ENCODE data around the gene TEK.

Gene TEK

DNA sequence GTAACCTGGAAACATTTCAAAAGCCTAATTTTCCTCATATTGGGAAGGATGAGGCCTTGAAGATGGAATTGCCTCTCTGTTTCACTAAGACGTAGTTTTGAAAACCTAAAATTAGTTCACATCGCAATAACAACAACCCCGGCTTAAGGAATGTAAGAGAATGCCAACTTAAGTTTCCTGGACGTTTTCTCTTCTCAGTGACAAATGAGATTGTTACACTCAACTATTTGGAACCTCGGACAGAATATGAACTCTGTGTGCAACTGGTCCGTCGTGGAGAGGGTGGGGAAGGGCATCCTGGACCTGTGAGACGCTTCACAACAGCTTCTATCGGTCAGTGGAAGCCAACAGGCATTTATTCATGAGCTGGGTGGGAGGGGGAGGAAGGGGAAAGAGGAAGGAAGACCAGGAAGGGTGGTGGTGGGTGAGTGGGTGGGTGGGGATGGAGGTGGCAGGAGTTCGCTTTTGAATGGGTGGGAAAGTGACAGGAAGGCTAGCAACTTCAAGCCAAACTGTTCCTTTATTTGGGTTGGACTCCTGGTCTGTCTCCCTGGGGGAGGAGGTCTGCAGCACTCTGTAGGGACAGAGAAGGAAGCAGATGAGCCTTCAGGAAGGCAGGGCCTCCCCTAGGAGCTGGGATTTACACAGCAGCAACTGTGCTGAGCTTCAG, 83.4 kb downstream of the TEK start:
- ATAC-seq = peak; percentile 54
- TF ChIP-seq ZNF8 (CRISPR knock-in tag; IDR thresholded peaks at IDR 0.05) (no peak), TOX (CRISPR knock-in tag; IDR thresholded peaks at IDR 0.05; ENCODE audit: borderline replicate concordance) (no peak; the same call in 1 of the 2 replicates), SNAI2 (CRISPR knock-in tag; IDR thresholded peaks at IDR 0.05) (no peak), OSR1 (CRISPR knock-in tag; IDR thresholded peaks at IDR 0.05) (no peak), ZNF565 (CRISPR knock-in tag; conservative IDR thresholded peaks at IDR 0.05; ENCODE audit: low read depth) (no peak), ZFP3 (CRISPR knock-in tag; IDR thresholded peaks at IDR 0.05) (no peak), ESRRG (CRISPR knock-in tag; IDR thresholded peaks at IDR 0.05) (no peak), GLIS3 (CRISPR knock-in tag; IDR thresholded peaks at IDR 0.05) (no peak), ZC3H10 (CRISPR knock-in tag; IDR thresholded peaks at IDR 0.05) (no peak), CSDC2 (CRISPR knock-in tag; IDR thresholded peaks at IDR 0.05) (no peak), PPARA (CRISPR knock-in tag; IDR thresholded peaks at IDR 0.05; ENCODE audit: borderline replicate concordance) (no peak), ARNTL (CRISPR knock-in tag; IDR thresholded peaks at IDR 0.05; ENCODE audit: borderline replicate concordance, low read depth) (no peak)
- TF ChIP-seq, protein P1, sequence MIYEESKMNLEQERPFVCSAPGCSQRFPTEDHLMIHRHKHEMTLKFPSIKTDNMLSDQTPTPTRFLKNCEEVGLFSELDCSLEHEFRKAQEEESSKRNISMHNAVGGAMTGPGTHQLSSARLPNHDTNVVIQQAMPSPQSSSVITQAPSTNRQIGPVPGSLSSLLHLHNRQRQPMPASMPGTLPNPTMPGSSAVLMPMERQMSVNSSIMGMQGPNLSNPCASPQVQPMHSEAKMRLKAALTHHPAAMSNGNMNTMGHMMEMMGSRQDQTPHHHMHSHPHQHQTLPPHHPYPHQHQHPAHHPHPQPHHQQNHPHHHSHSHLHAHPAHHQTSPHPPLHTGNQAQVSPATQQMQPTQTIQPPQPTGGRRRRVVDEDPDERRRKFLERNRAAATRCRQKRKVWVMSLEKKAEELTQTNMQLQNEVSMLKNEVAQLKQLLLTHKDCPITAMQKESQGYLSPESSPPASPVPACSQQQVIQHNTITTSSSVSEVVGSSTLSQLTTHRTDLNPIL (CRISPR knock-in tag; IDR thresholded peaks at IDR 0.05; ENCODE audit: low read depth) = no peak
- TF ChIP-seq, protein P2, sequence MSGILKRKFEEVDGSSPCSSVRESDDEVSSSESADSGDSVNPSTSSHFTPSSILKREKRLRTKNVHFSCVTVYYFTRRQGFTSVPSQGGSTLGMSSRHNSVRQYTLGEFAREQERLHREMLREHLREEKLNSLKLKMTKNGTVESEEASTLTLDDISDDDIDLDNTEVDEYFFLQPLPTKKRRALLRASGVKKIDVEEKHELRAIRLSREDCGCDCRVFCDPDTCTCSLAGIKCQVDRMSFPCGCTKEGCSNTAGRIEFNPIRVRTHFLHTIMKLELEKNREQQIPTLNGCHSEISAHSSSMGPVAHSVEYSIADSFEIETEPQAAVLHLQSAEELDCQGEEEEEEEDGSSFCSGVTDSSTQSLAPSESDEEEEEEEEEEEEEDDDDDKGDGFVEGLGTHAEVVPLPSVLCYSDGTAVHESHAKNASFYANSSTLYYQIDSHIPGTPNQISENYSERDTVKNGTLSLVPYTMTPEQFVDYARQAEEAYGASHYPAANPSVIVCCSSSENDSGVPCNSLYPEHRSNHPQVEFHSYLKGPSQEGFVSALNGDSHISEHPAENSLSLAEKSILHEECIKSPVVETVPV (CRISPR knock-in tag; IDR thresholded peaks at IDR 0.05) = no peak
- TF ChIP-seq, protein P3, sequence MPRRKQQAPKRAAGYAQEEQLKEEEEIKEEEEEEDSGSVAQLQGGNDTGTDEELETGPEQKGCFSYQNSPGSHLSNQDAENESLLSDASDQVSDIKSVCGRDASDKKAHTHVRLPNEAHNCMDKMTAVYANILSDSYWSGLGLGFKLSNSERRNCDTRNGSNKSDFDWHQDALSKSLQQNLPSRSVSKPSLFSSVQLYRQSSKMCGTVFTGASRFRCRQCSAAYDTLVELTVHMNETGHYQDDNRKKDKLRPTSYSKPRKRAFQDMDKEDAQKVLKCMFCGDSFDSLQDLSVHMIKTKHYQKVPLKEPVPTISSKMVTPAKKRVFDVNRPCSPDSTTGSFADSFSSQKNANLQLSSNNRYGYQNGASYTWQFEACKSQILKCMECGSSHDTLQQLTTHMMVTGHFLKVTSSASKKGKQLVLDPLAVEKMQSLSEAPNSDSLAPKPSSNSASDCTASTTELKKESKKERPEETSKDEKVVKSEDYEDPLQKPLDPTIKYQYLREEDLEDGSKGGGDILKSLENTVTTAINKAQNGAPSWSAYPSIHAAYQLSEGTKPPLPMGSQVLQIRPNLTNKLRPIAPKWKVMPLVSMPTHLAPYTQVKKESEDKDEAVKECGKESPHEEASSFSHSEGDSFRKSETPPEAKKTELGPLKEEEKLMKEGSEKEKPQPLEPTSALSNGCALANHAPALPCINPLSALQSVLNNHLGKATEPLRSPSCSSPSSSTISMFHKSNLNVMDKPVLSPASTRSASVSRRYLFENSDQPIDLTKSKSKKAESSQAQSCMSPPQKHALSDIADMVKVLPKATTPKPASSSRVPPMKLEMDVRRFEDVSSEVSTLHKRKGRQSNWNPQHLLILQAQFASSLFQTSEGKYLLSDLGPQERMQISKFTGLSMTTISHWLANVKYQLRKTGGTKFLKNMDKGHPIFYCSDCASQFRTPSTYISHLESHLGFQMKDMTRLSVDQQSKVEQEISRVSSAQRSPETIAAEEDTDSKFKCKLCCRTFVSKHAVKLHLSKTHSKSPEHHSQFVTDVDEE (CRISPR knock-in tag; IDR thresholded peaks at IDR 0.05) = no peak

DNA sequence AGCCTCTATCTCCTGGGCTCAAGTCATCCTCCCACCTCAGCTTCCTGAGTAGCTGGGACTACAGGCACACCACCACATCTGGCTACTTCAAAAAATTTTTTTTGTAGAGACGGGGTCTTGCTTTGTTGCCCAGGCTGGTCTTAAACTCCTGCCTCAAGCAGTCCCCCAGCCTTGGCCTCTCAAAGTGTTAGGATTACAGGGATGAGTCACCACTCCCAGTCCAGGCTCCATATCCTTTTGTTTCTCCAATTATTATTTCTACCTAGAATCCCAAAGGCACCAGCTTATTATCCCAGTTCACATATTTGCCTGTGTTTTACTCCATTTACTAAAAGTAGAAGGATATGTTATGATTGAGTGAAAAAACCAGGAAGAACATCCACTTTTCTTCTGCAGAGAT, 84.9 kb downstream of the TEK start:
- no peak for TF ChIP-seq SNAI2 (CRISPR knock-in tag; IDR thresholded peaks at IDR 0.05)
- no peak for TF ChIP-seq ZNF70 (CRISPR knock-in tag; IDR thresholded peaks at IDR 0.05)
- TF ChIP-seq ZC3H10 (CRISPR knock-in tag; IDR thresholded peaks at IDR 0.05) = no peak
- TF ChIP-seq BACH2 (CRISPR knock-in tag; IDR thresholded peaks at IDR 0.05; ENCODE audit: borderline replicate concordance) = no peak
- TF ChIP-seq ARNTL (CRISPR knock-in tag; IDR thresholded peaks at IDR 0.05; ENCODE audit: borderline replicate concordance, low read depth) = no peak
- no peak for TF ChIP-seq ZFP30 (CRISPR knock-in tag; IDR thresholded peaks at IDR 0.05)
- no peak for ATAC-seq

DNA sequence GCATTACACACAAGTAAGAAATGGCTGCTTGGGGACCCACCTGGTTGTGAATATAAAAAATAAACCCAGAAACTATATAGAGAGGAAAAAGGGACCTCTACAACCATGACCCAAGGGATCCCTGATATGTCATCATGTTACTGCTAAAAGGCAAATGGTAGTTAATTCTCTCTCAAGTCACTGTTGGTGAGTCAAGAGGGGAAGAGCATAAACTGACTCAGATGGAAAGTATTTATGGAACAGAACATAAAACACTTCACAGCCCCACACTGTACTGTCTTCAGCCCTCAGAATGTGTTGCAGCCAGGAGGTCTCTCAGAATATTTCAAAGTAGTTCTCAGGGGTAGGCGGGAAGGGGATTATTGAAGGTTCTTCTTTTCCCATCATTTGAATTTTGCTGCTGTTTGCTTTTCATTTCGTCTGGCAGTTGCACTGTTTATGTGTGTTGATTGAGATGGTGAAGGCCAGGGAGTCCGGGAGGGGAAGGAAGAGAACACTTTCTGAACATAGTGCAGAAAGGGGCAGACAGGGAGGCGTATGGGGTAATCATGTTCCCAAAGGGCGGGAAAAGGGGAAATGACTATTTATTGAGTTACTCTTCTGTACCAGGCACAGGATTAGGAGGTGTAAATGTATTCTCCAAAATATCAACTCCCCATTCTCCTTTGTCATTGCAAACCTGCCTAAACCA, 85.5 kb downstream of the TEK start:
- TF ChIP-seq ZC3H10 (CRISPR knock-in tag; IDR thresholded peaks at IDR 0.05) (0 out of 2 replicates have a peak, but pooled peaks have one; percentile 47), ARNTL (CRISPR knock-in tag; IDR thresholded peaks at IDR 0.05; ENCODE audit: borderline replicate concordance, low read depth) (no peak), ISL1 (CRISPR knock-in tag; IDR thresholded peaks at IDR 0.05) (no peak)
- ATAC-seq = peak; percentile 93

DNA sequence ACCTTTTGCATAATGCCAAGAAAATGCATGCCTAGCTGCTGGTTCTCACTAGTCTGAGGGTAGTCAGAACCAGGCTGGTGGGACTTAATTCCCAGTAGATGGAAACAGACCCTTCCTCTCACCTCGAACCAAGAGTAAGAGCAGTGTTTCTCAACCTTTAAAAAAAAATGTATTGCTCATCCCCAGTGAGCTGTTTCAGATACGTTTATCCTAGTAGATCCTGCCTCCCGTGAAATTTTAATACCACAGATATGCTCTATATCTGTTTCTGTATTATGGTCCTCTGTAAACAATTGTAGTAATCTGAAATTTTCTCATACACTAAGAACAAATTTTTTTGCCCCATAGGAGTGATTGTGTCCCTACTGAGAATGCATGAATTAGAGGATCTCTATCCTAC, 86.2 kb downstream of the TEK start:
- TF ChIP-seq PPARA (CRISPR knock-in tag; IDR thresholded peaks at IDR 0.05; ENCODE audit: borderline replicate concordance) (no peak), ZNF70 (CRISPR knock-in tag; IDR thresholded peaks at IDR 0.05) (no peak), ESRRG (CRISPR knock-in tag; IDR thresholded peaks at IDR 0.05) (no peak), ZNF8 (CRISPR knock-in tag; IDR thresholded peaks at IDR 0.05) (no peak), CSDC2 (CRISPR knock-in tag; IDR thresholded peaks at IDR 0.05) (no peak), RARB (CRISPR knock-in tag; IDR thresholded peaks at IDR 0.05) (no peak), TCF4 (CRISPR knock-in tag; IDR thresholded peaks at IDR 0.05; ENCODE audit: borderline replicate concordance) (no peak), ZFP30 (CRISPR knock-in tag; IDR thresholded peaks at IDR 0.05) (no peak), ZNF565 (CRISPR knock-in tag; conservative IDR thresholded peaks at IDR 0.05; ENCODE audit: low read depth) (no peak), BACH2 (CRISPR knock-in tag; IDR thresholded peaks at IDR 0.05; ENCODE audit: borderline replicate concordance) (no peak)
- TF ChIP-seq, protein P3 (CRISPR knock-in tag; IDR thresholded peaks at IDR 0.05) = no peak
- TF ChIP-seq, protein P2 (CRISPR knock-in tag; IDR thresholded peaks at IDR 0.05) = no peak
- TF ChIP-seq, protein P4, sequence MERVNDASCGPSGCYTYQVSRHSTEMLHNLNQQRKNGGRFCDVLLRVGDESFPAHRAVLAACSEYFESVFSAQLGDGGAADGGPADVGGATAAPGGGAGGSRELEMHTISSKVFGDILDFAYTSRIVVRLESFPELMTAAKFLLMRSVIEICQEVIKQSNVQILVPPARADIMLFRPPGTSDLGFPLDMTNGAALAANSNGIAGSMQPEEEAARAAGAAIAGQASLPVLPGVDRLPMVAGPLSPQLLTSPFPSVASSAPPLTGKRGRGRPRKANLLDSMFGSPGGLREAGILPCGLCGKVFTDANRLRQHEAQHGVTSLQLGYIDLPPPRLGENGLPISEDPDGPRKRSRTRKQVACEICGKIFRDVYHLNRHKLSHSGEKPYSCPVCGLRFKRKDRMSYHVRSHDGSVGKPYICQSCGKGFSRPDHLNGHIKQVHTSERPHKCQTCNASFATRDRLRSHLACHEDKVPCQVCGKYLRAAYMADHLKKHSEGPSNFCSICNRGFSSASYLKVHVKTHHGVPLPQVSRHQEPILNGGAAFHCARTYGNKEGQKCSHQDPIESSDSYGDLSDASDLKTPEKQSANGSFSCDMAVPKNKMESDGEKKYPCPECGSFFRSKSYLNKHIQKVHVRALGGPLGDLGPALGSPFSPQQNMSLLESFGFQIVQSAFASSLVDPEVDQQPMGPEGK (CRISPR knock-in tag; IDR thresholded peaks at IDR 0.05; ENCODE audit: borderline replicate concordance) = no peak
- ATAC-seq = no peak

Data from SK-N-SH treated with all-trans-retinoic acid at 6 μM for 48 hours (cell line).